H1 (cell line): ENCODE data around the gene IQGAP3.

ENCODE experiments used
- CHD1 ChIP-seq: IDR thresholded peaks from 2 replicates; pipeline ENCODE4 v1.6.1; 2012; ENCODE audit warnings: low read depth, low read length, improper control_type of control experiment
- CHD2 ChIP-seq: IDR thresholded peaks from 2 replicates; pipeline ENCODE4 v1.6.1; 2012; ENCODE audit warnings: low read length, improper control_type of control experiment
- CTCF ChIP-seq, 3 experiments: IDR thresholded peaks; 1 replicate in 2 of 3; 2 replicates in 1 of 3; pipeline versions ENCODE4 v1.5.1 to v1.6.1; 2011; ENCODE audit warnings: low read length in 3 of 3, mild to moderate bottlenecking in 3 of 3, inconsistent platforms in 2 of 3, low read depth in 1 of 3, moderate library complexity in 1 of 3; ENCODE audit not compliant: insufficient read depth in 1 of 3; ENCODE audit errors: control extremely low read depth in 1 of 3
- EGR1 ChIP-seq: IDR thresholded peaks from 2 replicates; pipeline ENCODE4 v1.6.1; 2011; ENCODE audit warnings: low read depth, low read length, borderline replicate concordance
- EZH2 ChIP-seq: fragments of 200-600 bp; sonication (generic); IDR thresholded peaks from 2 replicates; pipeline ENCODE4 v1.7.1; 2012; ENCODE audit warnings: low read depth, mild to moderate bottlenecking, moderate library complexity, low read length, inconsistent platforms; ENCODE audit not compliant: severe bottlenecking

- TF ChIP-seq EGR1 (no peak), EZH2 (no peak), CTCF (IDR thresholded peaks at IDR 0.05; ENCODE audit: control extremely low read depth in 1 of 3, insufficient read depth in 1 of 3, low read depth in 1 of 3, low read length in 3 of 3) (no peak), CHD2 (no peak), CHD1 (no peak)
Measured at GRCh38 chr1:156525071-156525501, 47.3 kb downstream of the IQGAP3 start.
